Stimulated activated CD4-positive, alpha-beta T cell treated with anti-CD3 and anti-CD28 coated beads, Interleukin-12 subunit alpha, Interleukin-12 subunit beta, amount 100 ng/mL, for 4 hours (primary cell): ENCODE measurements around the gene CRYBA2.

Experiments
- DNase-seq: peaks from one replicate; pipeline ENCODE4 v3.0.0-alpha.2; 2020

CRYBA2 gene, protein sequence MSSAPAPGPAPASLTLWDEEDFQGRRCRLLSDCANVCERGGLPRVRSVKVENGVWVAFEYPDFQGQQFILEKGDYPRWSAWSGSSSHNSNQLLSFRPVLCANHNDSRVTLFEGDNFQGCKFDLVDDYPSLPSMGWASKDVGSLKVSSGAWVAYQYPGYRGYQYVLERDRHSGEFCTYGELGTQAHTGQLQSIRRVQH

DNA sequence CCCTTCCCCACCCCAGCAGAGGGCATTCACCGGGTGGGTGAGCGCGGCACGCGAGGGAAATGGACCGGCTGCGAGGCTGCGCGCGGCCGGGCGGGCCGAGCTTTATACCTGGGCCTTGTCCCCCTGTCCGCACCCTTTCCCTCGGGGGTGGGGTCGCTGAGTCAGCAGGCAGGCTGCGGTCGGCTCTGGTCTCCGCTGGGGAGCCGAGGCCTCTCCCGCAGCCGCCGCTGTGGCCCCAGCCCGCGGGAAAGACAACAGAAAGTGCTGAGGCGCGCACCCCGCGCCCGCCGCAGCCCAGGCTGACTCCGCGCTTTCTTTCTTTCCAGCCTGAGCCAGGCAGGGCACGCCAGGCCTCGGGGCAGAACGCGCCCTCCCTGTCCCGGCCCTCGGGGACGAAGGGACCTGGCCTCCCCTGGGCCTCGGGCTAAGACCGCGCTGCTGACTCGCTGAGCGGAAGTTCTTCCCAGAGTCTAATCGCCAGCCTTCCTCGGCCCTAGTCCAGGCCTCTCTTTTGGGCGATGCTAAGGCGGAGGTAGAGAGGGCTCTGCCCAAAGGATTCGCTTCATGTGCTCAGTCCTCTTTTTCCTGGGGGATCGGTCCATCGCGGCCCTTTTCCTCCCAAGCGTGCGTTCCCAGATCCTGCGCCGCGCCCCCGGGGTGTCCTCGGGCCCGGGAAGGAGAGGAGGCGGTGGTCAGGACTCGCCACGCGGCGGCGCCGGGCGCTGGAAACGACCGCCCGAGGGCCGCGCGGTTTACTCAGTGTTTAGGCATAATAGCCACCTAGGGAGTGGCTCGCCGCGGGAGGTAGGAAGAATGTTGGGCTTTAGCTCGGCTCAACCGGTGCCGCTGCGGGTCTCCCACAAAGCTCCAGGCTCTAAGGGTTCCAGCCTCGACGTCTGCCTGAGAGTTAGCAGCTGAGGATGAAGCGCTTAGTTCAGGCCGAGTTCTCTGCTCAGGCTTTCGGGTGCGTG is at the start of gene CRYBA2:
TSS of gene CRYBA2 (minus strand) at position 78 of the 971 bp plus-strand sequence. CDS start 246 bp downstream, outside the sequence.
- DNase-seq = no peak

DNA sequence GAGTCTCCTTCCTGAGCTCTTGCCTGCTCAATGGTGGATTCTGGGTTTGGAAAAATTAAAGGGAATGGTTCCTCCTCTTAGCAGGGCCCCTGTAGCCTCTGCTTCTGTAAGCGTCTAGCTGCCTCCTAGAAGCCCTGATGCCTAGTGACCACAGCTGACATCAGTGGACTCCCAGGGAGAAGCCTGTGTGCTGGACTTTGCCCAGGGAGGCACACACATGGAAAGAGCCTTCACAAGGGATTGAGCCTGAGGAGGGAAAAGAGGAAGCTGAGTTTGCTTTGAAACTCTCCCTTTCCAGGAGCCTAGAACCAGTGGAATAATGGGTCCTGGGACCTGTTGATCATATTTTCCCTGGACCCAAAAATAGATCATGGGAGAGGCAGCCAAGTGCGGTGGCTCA is 49.5 kb upstream of the CRYBA2 start:
- DNase-seq = no peak

DNA sequence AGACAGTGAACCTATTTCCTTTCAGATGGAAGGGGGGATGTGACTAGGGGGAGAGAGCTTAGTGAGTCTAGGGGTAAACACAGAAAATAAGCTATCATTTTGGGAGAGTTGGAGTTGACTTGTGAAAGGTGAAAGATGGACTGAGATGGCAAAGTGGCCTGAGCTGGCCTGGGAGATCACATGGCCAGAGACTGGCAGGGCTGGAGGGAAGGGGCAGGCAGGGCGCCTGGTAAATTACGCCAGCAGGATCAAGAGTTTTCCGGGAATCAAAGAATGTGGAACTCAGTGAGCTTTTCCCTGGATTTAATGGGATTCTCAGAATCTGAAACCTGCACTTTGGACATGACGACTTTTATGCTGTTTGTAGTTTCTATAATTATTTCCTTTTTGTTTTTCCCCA is 48.9 kb upstream of the CRYBA2 start:
- no peak for DNase-seq

DNA sequence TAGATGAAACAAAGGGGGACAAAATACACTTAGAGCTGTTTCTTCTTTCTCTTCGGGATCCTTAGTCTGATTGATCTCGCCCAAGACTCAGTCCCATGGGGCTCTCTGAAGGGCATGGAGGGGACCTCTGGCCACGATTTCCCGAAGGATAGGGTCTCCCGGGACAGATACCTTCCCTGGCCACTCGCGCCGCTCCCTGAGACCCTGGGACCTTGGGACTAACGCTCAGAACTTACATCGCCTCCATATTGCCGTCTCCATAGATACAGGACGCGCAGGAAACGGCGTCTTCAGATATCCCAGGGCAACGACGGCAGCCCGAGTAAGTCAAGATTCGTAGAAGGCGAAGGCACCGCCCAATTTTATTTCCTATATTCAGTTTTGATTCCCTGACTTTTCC is 48.0 kb upstream of the CRYBA2 start, which contains the start of gene CFAP65:
TSS of gene CFAP65 (minus strand) at position 265 of the 400 bp plus-strand sequence. CDS start 2,468 bp downstream, outside the sequence.
- DNase-seq = no peak

DNA sequence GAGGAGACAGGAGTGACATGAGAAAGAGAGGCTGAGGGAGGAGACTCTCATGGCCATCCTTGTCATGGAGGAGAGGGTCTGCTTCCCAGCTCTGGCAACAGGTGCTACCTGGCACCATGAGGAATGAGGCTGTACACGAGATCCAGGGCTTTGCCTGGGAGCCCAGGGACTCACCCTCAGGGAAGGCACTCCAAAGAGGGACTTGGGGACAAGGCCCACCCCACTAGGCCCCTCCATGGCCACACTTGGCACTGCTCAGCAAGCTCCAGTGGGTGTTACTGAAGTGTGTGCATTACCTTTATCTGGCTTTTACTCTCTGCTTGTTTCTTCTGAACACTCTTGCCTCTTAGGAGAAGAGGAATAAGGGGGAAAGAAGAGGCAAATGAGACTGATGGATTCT is 45.4 kb upstream of the CRYBA2 start:
- DNase-seq = no peak

DNA sequence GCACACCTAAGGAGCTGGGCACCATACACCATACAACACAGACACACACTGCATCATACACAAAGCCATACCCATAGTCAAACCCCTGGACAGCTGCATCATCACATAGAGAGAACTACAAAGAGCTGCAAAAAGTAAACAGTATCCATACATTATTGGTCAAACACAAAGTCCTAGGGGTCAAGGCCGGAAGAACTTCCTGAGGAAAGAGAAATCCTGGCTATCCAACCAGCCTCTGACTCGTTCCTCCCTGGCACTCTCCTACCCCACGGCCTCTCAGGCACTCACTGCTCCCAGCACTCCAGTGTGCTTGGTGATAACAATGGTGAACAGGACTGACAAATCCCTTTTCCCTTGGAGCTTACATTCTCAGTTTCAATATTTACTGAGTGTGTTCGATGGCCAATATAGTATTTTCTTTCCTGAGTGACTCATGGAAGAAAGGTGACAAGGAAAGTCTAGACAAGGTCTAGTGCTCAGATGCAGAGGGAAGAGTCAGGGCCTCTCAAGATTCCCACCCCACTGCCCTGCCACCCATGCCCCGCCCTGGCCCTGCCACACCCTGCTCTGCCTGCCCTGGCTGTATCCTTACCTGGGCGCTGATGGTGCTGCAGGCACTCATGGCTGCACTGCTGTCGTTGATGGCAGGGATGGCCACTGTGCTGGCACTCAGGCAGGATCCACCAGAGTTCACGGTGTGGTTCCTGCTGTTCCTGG is 44.7 kb upstream of the CRYBA2 start:
- no peak for DNase-seq

DNA sequence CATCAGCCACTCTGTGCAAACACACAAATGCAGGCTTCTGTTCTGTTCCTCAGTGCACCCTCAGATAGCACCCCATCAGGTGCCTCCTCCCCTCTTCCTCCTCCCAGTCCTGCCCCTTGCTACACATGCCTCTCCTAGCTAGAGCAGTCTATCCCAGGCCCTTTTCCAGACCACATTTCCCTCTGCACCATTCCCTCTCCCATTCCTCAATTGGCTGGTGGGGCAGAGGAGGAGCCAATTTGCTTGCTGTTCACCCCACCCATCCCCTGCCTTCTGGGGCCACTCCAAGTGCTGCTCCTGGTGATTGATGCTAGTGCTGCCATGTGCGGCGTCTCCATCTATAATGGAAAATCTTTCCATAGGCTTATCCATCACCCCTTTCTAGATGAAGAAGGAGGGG is 42.7 kb upstream of the CRYBA2 start:
- DNase-seq = no peak

DNA sequence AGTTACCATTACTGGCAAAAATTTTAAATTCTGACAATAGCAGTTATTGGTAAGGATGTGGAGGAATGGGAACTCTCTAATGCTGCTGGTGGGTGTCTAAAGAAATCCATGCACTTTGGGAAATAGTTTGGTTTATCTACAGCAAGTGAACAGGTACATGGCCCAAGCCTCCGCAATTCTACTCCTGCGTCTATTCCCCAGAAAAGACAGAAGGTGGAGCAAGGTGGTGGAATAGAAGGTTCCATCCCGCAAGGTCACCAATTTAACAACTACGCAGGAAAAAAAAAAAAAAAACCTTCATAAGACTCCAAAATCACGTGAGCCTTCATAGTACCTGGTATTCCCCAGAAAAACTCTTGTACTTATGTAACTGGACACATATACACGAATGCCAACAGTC is 41.6 kb upstream of the CRYBA2 start:
- no peak for DNase-seq

DNA sequence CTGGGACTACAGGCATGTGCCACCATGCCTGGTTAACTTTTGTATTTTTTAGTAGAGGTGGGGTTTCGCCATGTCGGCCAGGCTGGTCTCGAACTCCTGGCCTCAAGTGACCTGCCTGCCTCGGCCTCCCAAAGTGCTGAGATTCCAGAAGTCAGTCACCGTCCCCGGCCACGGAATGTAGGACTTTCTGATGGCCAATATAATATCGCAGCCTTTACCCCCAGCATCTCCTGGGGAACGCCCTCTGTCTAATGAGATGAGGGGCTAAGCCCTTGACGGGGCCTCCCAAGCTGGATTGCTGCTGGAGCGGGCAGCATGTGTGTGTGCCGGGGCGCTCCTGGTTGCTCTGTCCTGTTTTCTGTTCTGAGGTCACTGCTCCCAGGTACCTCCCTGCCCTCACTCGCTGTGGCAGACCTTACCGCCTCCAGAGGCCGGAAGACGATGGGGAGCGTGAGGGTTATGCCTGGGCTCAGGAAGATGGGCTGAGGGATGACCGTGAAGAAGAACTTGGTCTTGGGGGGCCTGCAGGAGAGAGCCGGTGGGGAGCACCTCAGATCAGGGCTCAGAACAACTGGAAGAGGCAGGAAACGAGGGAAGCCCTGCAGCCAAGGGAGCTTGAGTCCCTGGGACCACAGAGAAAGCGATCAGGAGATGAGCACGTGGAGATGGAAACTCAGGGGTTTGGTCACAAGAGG is 39.0 kb upstream of the CRYBA2 start:
- no peak for DNase-seq

DNA sequence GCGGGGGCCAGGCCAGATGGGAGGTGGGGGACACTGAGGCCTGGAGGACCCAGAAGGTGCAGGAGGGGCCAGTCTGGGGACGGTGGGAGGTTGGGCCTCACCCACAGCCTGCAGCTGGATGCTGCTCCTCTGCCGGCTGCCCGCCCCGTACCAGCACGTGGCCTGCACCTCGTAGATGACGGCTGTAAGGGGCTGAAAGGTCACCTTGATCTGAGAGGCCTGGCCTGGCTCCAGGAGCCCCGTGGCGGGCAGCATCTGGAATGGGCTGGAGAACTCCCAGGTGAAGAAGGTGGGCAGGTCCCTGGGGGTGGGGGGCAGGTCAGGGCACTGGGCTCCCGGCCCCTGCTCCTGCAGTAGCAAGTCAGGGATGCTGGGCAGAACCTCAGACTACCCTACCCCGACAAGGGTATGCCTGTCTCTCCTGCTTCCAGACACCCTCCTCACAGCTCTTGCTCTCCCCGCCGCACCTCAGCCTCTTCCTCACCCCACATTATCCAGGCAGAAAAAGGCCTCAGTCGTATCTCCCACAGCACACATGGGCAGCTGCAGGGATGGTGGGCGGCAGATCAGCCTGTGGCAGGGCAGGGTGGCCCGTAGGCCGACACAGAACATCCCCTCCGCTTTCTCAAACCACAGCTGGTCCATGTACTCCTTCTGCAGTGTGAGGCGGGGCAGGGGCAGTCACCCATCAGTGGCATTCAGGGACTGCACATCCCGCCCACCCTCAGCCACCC is 38.0 kb upstream of the CRYBA2 start:
- DNase-seq = no peak

DNA sequence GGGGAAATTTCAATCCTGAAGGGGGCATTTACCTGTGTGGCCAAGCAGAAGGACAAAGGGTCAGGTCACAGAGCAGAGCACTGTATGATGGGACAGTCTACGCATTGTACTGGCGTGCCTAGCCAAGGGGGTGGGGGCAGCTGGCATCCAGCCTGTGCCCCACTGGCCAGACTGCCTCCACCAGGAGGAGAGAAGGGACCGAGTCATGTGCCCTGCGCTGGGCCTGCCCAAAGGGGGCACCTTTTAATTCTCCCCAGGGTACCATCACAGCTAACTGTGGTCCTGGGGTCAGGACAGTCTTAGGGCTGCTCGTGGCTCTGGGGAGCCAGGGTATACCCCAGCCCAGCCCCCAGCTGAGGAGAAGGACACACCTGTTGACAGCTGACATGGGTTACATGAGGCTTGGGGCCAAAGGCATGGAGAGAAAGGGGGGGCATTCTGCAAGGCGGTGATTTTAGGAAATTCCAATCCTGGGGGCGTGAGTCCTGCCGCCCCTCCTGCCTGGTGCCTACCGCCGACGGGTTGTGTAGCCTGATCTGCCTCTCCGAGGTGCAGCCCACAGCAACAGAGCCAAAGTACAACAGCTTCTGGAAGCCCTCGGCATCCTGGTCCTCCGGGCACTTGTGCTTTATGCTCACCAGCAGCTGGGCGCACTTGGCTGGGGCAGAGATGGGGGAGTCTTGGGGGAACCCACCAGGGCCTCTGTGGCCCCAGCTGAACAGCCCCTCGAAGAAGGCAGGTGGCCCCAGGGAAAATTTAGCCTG is 37.1 kb upstream of the CRYBA2 start:
- DNase-seq = no peak

DNA sequence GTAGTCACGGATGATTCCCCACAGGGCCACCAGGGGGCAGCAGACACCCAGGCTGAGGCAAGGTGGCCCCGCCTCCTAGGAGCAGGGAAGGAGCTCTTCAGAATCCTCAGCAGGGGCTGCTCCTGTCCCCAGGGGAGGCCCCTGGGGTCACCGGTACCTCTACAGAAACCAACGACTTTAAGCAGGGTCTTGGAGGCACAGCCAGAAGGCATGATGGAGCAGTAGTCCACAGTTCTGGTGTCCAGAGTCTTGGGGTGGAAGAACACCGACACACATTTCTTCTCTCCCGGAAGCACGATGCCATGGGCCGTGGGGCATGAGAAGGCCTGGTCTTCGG is 36.6 kb upstream of the CRYBA2 start:
- DNase-seq = peak; percentile 67

DNA sequence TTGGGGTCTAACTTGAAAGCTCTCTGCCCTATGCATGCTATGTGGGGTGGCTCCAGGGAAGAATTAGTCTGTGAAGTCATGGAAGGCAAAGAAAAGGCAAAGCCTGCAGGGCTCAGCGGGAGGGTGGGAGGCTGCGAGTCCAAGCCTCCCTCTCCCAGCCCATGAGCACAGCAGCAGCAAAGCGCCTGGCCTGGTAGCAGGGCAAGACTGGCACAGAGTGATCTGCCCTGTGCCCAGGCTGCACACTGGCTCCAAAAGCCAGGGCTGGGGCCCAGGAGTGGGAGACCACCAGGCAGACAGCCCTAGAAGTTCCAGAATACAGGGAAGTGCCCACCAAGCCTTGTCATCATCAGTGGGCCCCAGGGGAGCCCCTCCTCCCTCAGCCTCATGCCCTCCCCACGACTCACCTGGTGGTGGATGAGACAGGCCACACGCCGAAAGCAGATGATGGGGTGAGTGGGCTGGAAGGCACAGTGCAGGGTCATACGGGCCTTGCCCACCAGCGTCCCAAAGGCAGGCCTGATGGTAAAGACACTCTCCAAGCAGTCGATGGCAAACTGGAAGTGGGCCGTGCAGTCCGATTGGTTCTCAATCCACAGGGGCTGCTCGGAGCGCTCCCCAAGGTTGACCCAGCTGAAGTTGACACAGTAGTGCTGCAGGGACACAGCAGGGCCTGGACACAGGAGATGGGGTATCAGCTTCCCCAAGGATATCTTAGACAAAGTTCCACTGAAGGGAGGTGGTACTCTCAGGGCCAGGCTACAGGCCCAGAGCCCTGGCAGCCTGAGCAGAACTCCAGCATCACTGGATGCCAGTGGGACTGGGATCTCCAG is 36.0 kb upstream of the CRYBA2 start:
- no peak for DNase-seq

DNA sequence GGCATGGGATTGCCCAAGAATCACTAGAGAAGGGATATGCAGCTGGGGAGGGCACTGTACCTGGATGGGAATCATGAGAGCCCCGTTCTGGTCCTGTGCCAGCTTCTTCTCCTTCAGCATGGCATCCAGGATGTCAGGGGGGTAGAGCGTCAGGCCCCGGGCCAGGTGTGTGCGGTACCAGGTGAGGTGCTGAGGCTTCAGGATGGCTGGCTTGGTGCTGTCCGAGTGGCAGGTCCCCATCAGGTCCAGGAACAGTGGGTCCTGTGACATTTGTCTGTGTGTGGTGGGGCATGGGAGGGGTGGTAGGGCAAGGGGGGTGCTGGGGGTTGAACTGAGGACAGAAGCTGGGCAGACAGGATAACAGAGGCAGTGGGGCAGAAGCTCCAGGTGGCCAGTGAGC is 34.9 kb upstream of the CRYBA2 start:
- DNase-seq = no peak

DNA sequence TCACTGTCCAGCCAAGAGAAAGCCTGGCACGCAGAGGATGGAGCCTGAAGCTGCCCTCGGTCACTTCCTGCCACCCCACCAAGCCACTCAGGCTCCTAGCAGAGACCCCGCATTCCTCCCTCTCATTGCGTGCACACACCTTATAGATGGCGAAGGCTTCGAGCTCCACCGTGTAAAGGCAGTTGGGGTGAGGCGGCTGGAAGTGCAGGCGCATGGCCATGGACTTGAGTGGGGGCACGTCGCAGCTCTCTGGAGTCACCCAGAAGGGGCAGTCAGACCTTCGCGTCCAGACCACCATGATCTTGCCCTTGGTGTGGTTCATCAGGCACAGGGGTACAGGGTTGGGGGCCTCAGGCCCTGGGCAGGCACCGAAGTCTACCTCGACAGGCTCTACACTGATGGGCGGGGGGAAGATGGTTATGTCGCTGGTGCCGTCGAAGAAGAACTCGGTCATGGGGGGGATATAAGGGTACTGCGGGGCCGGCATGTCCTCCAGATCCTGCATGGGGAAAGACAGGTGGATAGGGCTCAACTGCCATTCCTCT is 34.4 kb upstream of the CRYBA2 start:
- DNase-seq = no peak

DNA sequence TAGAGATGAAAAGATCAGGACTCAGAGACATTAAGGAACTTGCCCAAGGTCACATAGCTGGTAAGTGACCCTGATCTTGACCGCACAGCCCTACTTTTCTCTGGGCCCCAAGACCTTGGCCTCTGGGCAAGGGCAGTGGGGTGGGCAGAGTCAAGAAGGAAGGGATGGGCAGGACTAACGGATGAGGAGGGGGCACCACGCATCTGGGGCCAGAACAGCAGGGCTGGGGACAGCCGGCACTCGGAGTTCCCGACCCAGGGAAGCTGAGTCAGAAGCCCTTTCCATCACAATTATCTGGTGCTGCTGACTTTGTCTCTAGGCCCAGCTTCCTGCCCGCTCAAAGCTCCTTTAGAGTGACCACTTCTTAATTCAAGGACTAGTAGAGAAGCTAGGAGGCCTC is 33.7 kb upstream of the CRYBA2 start:
- no peak for DNase-seq

DNA sequence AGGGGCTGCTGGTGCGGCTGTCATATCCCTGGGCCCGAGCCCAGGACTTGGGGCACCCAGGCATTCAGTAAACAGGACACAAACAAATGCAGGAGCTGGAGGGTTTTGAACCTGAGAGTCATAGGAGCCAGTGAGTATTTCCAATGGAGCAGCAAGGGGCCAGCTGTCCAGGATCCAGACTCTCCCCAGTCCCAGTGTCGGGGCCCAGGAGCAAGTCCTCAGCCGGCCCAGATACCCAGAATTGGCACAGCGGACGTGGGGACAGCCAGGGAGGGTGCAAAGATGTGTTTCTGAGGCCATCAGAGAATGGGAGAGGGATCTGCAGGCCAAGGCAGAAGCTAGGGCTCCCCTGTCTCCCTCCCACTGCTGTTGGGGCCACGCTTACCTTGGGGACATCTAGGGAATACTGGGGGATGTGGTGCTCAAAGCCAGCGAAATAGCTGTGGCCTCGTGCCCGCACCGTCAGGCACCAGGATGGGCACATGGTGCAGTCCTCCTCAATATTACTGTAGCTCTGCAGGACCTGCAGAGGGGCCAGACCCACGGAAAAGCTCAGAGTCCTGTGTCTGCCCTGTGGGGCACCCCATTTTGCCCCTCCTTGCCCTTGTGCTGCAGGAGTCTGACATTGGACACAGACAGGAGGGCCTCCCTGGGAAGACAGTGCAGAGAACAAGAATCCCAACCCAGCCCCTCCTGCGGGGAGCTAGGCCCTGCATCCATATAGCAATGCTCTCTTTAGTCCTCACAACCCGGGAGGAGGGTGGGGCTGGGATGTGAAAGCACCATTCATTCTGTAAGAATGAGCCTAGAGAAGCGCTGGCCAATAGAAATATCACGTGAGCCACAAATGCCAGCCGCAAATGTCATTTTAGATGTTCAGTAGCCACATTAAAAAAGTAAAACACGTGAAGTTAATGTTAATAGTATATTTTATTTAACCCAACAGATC is 32.7 kb upstream of the CRYBA2 start:
- DNase-seq = no peak

DNA sequence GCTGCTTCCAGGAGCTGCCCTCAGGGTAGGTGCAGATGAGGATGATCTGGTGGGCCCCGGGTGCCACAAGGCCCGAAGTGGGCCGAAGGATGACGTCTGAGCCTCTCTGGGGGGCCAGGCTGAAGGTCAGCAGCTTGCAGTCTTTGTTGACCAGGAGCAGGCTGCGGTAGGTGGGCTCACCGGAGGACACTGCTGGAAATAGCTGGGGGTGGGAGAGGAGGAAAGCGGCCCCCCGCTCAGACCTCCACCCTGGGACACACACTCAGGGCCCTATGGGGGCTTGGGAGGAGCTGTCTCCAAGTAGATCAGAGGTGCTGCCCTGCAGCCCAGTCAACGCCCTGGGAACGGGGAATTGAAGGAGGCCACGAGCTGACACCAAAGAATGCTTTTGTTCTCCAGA is 30.8 kb upstream of the CRYBA2 start:
- no peak for DNase-seq

DNA sequence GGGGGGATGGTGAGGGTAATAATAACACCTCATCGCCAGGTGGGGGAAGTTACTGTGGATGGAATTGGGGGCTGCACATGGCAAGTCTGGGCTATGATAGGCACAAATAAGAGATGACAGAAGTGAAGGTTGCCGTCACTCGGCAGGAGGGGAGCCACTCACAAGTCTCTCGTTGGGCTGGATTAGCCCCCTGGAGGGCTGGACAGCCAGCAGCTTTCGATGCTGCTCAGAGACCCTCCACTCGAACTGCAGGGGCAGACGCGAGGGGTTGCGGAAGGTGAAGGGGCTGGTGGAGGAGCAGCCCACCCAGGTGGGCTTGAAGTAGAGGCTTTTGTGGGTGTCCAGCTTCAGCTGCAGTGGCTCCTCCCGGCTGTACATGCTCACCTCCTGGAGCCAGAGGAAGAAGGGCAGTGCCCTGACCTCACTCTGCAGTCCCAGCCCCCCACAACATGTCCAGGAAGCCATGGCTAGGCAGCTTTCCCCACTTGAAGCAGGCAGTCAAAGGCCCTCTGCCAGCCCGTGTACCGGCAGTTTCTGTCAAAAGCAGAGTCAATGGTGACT is 29.9 kb upstream of the CRYBA2 start:
- no peak for DNase-seq
